NCI-H526 treated with DMSO at 0.1 percent for 48 hours (cell line): ENCODE measurements around the gene CMTM4.
"Not testable (repeated sequence)": the region's sequence is repeated elsewhere in the genome, so short reads cannot be mapped to it uniquely, and the experiment has no call there.

Experiments used
- DNase-seq: peaks from one replicate; lab custom pipeline; 2025; lab: John Stamatoyannopoulos, UW

The CMTM4 gene

GRCh38 chr16:66673691-66674090 is 22.9 kb downstream of the CMTM4 start:
- no peak for DNase-seq

DNA sequence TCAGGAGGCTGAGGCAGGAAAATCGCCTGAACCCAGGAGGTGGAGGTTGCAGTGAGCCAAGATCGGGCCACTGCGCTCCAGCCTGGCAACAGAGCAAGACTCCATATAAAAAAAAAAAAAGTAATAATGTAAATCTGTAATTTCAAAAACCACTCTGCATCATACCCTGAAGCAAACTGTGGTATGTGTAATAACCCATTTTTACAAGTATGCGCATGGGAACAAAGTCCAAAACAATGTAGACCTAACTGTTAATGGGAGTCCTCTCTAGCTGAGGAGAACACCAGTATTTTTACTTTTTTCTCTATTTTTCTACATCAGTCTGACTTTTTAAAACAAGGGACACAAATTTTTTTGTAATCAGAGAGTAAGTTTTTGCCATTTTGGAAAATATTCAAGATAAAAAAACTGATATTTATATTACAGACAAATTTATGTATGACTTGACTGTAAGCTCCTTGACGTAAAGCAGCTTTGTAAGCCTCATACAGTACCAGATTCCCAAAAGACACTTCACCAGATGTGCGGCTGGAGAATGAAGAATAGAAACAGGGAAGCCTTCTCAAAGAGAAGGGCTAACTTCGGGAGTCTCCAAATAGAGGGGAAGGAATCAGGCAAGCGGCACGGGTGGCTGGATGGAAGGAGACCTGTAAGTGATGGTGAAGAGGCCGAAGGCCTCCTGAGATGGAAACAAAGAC is 25.7 kb downstream of the CMTM4 start:
- DNase-seq: no peak

- DNase-seq: no peak
These were observed 27.6 kb downstream of the CMTM4 start for GRCh38 chr16:66668777-66669444.

- no peak for DNase-seq
These were observed 28.6 kb downstream of the CMTM4 start for GRCh38 chr16:66667944-66668343.

DNA sequence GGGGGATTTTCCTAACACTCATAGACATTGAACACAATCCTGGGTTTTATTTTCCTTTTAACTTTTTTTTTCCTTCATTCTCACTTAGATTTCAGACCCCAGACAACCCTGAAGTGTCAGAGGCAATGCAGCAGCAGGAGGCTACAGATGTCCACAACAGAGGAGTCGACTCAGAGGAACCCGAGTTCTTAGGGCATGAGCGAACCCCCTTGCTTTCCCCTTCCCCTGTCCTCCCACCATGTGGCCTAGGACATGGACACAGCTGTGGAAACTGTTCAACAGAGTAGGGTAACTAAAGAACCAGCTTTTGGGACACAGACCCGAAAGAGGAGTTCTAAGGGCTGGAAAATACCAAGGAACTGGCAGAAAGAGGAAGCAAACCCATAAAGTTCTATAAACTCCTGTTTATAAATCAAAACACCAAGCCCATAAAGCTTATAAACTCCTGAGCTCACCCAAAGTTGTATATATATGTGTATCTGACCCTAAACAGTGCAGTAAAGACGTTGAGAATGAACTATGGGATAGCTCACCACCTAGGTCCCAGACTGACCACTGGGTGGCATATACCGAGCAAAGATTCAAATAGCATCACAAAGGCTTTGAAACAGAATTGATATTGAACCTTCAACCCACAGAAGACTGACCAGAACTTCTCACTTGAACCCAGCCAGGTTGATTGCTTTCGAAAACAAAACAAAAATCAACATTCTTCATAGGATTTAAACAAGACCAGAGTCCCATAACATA is 33.9 kb downstream of the CMTM4 start:
- DNase-seq: no peak

DNA sequence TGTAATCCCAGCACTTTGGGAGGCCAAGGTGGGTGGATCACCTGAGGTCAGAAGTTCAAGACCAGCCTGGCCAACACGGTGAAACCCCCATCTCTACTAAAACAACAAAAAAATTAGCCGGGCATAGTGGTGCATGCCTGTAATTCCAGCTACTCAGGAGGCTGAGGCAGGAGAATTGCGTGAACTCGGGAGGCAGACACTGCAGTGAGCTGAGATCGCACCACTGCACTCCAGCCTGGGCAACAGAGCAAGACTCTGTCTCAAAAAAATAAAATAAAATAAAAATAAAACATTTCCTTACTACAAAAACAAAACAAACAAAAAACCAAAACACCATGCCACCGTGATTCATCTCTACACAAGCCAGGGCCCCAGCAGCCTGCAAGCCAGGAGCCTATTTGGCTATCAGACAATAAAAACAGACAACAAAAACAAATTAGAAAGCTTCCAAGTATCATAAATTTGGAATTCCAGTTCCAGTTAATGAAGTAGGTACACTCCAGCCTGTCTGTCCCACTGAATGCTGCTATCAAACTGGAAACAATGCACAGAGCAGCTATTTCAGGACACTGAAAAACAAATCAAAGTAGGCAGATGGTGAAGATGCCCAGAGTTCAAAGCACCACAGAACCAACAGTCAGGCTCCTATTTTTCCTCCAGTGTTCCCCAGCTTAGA is 34.7 kb downstream of the CMTM4 start:
- DNase-seq: not testable (repeated sequence)

GRCh38 chr16:66661210-66661560 is 35.4 kb downstream of the CMTM4 start:
- DNase-seq: no peak

DNA sequence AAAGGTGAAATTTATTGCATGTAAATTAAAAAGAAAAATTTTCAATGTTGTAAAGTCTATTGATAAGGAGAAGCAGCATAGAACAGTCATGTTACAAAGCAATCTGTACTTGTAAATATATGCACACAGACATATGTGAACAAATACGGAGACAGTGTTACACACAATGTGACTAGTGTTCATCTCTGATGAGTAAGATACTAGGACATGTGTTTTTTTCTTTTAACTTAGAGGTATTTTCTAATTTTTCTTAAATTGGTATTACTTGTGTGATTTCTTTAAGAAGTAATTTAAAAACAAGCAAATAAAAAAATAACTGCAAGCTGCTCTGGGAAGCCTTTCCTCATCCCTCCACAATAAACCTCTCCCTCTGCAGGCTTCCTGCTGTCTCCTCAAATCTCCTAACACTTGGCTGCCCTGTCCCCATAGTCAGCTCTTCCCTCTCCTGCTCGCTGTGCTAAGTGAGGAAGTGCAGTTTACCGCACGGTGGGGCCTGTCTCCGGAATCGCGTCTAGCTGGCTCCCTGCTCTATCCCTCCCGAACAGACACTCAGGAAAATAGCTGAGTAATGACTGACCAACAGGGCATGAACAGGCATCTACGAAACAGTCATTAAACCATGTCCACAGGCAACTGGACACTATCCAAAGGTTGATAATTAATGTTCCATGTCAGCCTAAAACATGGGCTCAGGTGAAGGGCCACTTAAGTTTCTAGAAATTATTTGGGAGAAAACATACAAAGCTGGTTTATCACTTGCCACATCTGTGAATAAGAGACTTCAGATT is 35.9 kb downstream of the CMTM4 start:
- no peak for DNase-seq

- DNase-seq: no peak
These were observed 37.7 kb downstream of the CMTM4 start for GRCh38 chr16:66658860-66659190.

- no peak for DNase-seq
These were observed 38.2 kb downstream of the CMTM4 start for GRCh38 chr16:66658143-66658859.

- DNase-seq: no peak
These were observed 40.0 kb downstream of the CMTM4 start for GRCh38 chr16:66656547-66656946.

GRCh38 chr16:66653581-66654350 is 42.8 kb downstream of the CMTM4 start:
- no peak for DNase-seq

GRCh38 chr16:66652661-66653360 is 43.7 kb downstream of the CMTM4 start:
- no peak for DNase-seq

DNA sequence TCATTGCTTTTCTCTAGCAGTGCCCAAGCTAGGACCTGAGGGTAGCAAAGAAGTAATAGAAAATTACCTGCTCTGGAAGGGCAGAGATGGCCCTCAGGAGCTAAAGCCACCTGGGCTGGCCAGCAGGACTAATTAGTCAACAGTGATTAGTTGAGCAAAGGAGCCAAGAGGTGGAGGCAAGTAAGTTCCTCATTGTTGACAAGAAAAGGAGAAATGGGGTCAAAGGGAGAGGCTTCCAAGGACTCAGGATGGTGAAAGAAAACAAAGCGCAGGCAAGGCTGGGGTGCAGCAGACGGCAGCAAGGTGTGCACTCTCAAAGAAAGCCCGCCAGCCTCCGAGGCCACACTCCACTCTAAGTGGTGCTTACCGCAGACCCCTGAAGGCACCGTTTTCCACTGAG is 44.6 kb downstream of the CMTM4 start:
- no peak for DNase-seq

- DNase-seq: no peak
These were observed 45.1 kb downstream of the CMTM4 start for GRCh38 chr16:66651474-66651765.

DNA sequence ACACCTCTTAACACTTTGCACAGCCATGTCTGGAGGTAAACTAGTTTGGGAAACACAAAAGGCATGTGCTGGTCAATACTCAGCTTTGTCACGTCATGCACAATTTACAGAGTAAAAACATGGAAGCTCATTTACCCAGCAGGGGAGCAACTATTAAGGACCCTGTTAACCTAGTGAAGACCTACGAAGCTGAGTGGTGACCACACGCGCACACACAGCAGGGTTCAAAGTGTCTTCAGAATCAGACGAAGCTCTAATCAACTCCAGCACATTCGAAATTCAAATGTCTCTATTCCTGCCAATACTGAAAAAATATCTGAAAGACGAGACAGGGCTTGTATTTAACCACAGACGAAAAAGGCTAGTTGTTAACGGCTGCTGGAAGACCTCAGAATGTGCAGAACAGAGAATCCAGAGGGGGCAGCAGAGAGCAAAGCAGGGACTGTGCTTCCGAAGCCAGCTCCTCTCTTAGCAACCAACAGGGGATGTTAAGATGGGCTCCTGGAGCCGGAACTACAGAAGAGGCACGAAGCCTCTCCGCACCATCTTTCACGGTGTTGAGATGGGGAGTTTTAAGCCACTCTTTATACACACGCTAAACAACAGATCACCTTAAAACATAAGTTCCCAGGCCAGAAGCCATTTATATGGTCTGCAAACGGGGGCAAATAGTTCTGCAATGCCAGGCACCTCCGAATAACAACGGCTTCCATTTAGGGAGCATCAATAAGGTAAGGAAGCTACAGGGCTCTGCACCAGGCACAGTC is 45.7 kb downstream of the CMTM4 start:
- peak; percentile 56 for DNase-seq

DNA sequence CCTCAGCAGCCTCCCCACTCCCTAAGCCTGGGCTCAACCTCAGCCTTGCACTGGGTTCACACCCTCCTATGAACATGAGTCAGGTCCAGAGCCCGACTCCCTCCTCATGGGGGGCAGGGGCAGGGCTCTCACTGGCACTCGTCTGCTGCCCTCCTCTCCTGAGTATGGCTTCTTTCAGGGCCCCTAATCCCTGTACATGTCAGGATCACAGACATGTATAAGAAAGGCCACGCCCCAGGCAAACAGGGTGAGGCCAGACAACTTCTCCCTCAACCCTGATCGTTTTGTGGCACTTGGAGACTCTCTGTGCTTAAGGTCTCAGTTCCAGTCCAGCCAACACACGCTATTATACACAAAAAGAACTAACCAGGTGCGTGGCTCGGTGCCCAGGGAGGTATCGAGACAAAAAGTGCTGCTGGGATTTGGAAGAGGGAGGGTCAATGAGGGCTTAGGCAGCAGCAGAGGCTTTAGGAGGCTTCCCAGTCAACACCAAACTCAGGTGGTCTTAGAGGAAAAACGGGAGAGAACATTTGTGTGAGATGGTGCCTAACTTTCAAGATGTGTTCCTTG is 46.8 kb downstream of the CMTM4 start:
- no peak for DNase-seq

DNA sequence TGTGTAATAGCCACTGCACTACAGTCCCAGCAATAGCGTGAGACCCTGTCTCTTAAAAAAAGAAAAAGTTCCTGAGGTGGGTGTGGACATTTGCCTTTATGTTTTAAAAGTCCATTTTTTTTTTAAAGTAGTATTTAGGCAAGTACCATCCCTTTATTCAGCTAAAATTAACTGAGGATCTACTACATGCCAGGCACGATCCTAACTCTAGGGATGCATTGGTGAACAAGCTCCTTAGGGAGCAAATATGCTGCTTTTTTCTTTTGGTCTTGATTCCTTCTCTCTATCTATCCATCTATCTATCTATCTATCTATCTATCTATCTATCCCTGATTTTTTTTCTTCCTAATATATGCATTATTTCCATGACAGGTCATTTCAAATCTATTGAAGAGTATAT is 47.4 kb downstream of the CMTM4 start:
- DNase-seq: no peak

DNA sequence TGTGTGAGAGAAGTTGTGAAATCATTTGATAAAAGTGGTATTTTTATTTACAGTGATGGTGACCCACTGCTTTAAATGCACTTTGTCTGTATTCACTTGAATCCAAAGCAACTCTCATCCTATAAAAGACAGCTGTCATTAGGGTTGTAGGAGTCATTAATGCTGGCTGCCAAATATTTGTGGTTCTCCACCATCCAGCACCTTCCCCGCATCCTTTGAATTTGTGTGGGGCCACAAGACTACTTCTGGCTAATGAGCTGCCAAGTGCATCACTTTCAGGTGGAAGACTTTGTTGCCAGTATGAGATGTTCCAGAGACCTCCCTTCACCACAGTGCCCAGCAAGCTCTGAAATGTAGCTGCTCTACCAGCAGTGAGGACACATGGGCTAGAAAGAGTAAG is 48.7 kb downstream of the CMTM4 start:
- DNase-seq: no peak
